ENCODE measurements around the gene THAP4.

DNA sequence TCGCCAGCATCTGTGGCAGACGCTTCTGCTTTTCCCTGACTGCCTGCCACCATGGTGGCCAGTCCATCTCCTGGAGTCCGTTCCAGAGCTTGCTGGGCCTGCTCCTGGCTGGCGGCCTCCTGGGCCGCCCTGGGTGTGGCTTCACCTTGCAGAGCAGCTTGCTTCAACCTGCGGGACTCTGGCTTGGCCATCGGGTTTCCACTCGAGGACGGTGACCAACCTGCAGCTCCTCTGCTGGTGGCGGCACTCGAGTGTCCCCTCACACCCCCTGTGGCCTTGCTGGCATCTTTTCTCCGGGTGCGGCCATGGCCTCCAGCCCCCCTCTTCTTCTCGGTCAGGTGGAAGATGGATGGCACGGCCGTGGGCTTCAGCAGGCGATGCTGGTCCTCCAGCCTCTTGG, 3.4 kb downstream of the THAP4 start:
- TF ChIP-seq EZH2 (IDR thresholded peaks at IDR 0.05; ENCODE audit: low read depth), result no peak
- TF ChIP-seq, protein P1, sequence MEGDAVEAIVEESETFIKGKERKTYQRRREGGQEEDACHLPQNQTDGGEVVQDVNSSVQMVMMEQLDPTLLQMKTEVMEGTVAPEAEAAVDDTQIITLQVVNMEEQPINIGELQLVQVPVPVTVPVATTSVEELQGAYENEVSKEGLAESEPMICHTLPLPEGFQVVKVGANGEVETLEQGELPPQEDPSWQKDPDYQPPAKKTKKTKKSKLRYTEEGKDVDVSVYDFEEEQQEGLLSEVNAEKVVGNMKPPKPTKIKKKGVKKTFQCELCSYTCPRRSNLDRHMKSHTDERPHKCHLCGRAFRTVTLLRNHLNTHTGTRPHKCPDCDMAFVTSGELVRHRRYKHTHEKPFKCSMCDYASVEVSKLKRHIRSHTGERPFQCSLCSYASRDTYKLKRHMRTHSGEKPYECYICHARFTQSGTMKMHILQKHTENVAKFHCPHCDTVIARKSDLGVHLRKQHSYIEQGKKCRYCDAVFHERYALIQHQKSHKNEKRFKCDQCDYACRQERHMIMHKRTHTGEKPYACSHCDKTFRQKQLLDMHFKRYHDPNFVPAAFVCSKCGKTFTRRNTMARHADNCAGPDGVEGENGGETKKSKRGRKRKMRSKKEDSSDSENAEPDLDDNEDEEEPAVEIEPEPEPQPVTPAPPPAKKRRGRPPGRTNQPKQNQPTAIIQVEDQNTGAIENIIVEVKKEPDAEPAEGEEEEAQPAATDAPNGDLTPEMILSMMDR (conservative IDR thresholded peaks at IDR 0.05), result no peak

All from PC-9 (cell line).